Middle frontal gyrus (tissue), 1 donor: ENCODE results near the gene DDX49.
A peak's percentile ranks its signal among the peaks of the same experiment; 100 is the strongest.
"Not testable (repeated sequence)": the region's sequence is repeated elsewhere in the genome, so short reads cannot be mapped to it uniquely, and the experiment has no call there.

Experiments used
- DNase-seq: peaks from one replicate; pipeline ENCODE4 v3.0.0-alpha.2; 2015; ENCODE audit warnings: low spot score; ENCODE audit errors: extremely low spot score

The DDX49 gene

GRCh38 chr19:18910801-18911436, 8.6 kb upstream of the DDX49 start:
- no peak for DNase-seq

GRCh38 chr19:18912933-18913332, 6.6 kb upstream of the DDX49 start:
- no peak for DNase-seq

- no peak for DNase-seq
Measured at GRCh38 chr19:18913466-18913865, 6.0 kb upstream of the DDX49 start.

- DNase-seq = peak; percentile 39
Measured at GRCh38 chr19:18915639-18916038, 3.9 kb upstream of the DDX49 start.

GRCh38 chr19:18917593-18917992, 1.9 kb upstream of the DDX49 start:
- not testable (repeated sequence) for DNase-seq

- no peak for DNase-seq
Measured at GRCh38 chr19:18919900-18920214, 342 bp downstream of the DDX49 start.

- no peak for DNase-seq
Measured at GRCh38 chr19:18920400-18920799, 885 bp downstream of the DDX49 start.

GRCh38 chr19:18921593-18921992, 2.1 kb downstream of the DDX49 start:
- DNase-seq = no peak

- no peak for DNase-seq
Measured at GRCh38 chr19:18922228-18922985, 2.9 kb downstream of the DDX49 start.

GRCh38 chr19:18924684-18925213, 5.2 kb downstream of the DDX49 start:
- DNase-seq = no peak

- no peak for DNase-seq
Measured at GRCh38 chr19:18928018-18928805, 8.7 kb downstream of the DDX49 start.

- no peak for DNase-seq
Measured at GRCh38 chr19:18929311-18929710, 9.8 kb downstream of the DDX49 start.

GRCh38 chr19:18931316-18932162, 12.0 kb downstream of the DDX49 start:
- no peak for DNase-seq

GRCh38 chr19:18932216-18932841, 12.8 kb downstream of the DDX49 start:
- DNase-seq = no peak

GRCh38 chr19:18933297-18933696, 13.8 kb downstream of the DDX49 start:
- DNase-seq = no peak

- DNase-seq = no peak
Measured at GRCh38 chr19:18939163-18939562, 19.6 kb downstream of the DDX49 start.

GRCh38 chr19:18939922-18940768, 20.6 kb downstream of the DDX49 start:
- DNase-seq = no peak

GRCh38 chr19:18940769-18941627, 21.5 kb downstream of the DDX49 start, which contains the start of gene HOMER3:
HOMER3 (minus strand) TSS chr19:18941217; CDS start chr19:18938982, 2,235 bp downstream.
- DNase-seq = peak; percentile 27
